HG02678 (cell line): Measurements from ENCODE around the gene PRM3.
A peak's percentile ranks its signal among the peaks of the same experiment; 100 is the strongest.

Source experiments
- ATAC-seq: cut with Tn5 transposase; IDR thresholded peaks from one replicate; pipeline ENCODE4 v1.9.1; 2021; ENCODE audit warnings: mild to moderate bottlenecking, moderate library complexity; ENCODE audit not compliant: unreplicated experiment

Gene PRM3

GRCh38 chr16:11248133-11248532, 25.3 kb downstream of the PRM3 start:
- no peak for ATAC-seq

DNA sequence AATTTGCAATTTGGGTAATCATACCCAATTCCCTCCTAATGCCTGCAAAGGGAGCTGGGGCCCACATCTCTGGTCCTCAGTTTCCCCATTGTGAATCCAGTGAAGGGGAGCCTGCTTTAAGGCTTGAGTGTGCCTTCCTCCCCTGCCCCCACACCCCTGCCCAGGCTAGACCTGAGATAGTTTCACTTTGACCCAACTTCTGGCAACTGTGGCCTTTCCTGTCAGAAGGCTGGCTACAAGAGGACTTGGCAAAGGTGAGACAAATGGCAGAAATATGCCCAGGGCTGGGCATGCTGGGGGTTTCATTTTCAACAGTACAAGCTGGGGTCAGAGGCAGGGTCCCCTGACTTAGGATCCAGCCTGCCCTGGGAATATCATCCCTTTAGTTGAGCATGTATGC, 27.4 kb downstream of the PRM3 start:
- ATAC-seq = no peak

DNA sequence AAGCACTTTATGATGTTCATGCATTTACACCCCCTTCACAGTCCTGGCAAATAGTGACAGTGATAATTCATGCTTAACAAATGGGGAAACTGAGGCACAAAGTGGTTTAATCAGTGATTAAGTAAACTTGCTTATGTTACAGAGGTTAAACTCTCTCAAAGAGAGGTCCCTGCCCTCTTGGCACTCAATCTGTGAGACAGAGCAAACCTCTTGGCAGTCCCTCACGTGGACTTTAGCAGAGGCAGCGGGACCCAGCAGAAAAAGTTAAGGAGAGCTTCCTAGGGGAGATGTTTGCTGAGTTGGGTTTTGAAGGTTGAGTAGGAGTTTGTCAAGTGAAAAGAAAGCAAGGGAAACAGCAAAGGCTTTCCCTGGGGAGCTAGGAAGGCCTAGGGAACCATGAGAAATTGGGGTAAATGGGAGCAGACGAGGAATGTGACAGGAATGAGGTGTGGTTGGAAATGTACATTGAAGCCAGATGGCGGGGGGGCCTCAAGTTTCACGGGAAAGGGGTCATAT, 28.1 kb downstream of the PRM3 start:
- ATAC-seq = no peak

DNA sequence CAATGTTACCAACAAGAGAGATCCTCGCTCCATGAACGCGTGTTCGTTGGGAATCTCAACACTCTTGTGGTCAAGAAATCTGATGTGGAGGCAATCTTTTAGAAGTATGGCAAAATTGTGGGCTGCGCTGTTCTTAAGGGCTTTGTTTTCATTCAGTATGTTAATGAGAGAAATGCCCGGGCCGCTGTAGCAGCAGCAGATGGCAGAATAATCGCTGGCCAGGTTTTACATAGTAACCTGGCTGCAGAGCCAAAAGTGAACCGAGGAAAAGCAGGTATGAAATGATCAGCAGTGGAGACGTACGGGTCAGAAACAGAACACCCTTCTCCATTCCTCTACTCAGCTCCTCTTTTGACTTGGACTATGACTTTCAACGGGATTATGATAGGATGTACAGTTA, 30.8 kb downstream of the PRM3 start:
- ATAC-seq = no peak

- ATAC-seq = no peak
These were observed 31.8 kb downstream of the PRM3 start for GRCh38 chr16:11241480-11242204.

GRCh38 chr16:11240636-11241473, 32.6 kb downstream of the PRM3 start:
- no peak for ATAC-seq

DNA sequence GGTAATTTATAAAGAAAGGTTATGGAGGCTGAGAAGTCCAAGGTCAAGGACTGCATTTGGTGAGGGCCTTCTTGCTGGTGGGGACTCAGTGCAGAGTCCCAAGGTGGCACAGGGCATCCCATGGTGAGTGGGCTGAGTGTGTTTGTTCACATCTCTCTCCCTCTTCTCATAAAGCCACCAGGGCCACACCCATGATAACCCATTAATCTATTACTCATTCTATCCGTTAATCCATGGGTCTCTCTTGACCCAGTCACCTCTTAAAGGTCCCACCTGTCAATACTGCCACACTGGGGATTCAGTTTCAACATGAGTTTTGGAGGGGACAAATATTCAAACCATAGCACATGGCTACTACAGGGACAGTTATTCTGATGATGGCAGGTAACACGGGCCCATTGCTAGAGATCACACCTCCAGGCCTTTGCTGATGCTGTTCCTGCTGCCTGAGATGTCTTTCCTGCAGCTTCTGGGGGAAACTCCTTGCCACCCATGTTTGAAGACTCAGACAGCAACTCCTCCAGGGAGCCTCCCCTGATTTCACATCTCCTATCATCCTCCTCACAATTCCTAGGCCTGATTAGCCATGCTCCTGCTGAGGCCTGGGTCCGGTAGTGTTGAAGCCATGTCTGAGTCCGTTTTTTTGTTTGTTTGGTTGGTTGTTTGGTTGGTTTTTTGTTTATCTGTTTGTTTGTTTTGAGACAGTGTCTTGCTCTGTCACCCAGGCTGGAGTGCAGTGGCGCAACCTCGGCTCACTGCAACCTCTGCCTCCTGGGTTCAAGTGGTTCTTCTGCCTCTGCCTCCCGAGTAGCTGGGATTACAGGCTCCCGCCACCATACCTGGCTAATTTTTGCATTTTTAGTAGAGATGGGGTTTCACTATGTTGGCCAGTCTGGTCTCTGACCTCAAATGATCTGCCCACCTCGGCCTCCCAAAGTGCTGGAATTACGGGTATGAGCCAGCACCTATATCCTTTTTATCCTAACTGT, 33.5 kb downstream of the PRM3 start:
- no peak for ATAC-seq

DNA sequence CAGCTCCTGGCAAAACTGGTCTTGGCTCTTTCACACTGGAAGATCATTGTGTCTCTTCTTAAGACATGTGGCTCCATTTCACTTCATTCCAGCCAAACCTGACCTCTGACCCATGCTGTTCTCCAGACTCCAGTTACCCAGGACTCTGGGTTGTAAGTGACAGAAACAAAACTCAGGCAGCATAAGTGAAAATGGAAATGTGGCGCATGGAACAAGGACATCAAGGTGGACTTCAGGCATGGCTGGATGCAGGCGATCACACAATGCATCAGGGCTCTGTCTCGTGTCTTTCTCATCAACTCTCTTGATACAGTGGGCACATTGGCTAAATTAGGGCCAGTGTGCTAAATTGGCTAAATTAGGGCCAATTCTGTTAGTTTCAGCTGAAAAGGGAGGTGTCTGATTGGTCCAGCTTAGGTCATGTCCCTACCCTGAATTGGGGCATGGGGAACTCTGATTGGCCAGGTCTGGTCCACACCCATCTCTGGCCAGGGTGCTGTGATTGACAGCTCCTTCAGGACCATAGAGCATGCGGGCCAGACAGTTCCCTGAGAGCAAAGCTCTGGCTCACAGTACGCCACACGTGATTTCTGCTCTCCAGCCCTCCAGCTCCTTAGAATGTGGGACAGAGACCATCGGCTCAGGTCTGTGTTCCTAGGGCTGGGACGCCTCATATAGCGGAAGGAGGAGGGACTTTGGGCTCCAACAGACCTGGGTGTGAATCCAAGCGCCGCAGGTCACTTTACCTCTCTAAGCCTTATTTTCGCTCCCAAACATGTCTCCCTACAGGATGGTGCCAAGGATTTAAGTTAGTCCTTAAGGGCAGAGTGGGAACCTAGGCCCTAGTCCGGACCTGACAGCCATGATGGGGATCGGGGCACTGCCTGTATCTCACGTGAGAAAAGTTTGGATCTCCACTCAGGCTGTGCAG, 34.9 kb downstream of the PRM3 start:
- ATAC-seq = no peak

DNA sequence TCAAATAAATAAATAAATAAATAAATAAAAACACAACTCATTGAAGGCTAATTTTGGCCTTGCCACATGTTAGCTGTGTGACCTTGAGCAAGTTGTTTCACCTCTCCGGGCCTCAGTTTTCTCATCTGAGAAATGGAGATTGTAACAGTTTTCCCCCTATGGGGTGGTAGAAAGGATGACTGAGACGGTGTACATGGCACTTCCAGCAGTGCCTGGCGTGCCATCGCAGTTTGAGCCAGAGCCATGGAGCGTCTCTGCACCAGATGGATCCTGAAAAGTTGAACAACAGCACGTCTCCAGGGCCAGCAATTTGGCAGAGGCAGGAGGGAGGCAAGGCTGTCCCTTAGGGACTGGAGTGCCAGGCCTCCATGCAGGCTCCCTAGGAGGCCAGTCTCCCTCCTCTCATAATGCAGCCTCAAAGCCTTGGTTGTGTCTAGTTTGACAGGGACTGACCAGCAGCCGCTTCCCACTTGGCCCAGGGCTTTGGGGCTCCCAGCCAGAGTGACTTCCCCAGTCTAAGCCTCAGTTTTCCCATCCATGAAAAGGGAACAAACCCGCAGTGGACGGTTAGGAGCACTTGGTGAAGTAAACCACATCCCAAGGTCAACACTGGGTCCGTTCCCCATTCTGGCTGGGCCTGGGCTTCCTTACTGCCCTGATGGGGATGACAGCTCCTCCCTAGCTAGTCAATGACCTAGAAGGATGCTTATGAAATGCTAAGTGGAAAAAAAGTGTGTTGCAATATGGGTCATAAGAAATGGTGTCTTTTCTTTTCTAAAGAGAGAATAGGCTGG, 36.8 kb downstream of the PRM3 start:
- ATAC-seq = no peak

DNA sequence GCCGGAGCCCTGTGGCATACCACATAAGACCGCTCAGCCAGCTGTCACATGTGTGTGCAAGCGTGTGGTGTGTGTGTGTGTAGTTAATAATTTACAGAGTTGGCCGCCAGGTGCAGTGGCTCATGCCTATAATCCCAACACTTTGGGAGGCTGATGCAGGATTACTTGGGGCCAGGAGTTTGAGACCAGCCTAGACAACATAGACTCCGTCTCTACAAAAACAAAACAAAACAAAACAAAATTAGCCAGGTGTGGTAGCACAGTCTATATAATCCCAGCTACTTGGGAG, 37.8 kb downstream of the PRM3 start:
- no peak for ATAC-seq

- ATAC-seq = no peak
These were observed 38.3 kb downstream of the PRM3 start for GRCh38 chr16:11234884-11235702.

DNA sequence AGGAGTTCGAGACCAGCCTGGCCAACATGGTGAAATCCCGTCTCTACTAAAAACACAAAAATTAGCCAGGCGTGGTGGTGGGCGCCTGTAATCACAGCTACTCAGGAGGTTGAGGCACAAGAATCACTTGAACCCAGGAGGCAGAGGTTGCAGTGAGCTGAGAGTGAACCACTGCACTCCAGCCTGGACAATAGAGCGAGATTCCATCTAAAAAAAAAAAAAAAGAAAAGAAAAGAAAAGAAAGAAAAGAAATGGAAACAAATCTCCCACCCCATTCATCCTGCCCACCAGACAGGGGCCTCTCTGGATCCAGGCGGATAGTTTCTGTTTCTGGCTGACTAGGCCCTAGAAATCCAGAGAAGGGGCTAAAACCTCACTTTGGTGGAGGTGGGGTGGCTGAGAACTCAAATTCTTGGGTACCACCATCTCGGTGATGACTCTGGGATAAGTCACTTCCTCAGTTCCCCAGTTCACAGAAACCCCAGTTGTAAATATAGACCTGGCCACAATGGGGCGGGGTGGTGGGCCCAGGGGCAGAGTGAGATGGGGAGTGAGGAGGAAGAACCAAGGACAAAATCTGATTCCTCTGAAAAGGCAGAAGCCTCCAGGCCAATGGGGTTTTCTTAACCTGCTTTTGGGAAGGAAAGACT, 39.6 kb downstream of the PRM3 start:
- no peak for ATAC-seq

DNA sequence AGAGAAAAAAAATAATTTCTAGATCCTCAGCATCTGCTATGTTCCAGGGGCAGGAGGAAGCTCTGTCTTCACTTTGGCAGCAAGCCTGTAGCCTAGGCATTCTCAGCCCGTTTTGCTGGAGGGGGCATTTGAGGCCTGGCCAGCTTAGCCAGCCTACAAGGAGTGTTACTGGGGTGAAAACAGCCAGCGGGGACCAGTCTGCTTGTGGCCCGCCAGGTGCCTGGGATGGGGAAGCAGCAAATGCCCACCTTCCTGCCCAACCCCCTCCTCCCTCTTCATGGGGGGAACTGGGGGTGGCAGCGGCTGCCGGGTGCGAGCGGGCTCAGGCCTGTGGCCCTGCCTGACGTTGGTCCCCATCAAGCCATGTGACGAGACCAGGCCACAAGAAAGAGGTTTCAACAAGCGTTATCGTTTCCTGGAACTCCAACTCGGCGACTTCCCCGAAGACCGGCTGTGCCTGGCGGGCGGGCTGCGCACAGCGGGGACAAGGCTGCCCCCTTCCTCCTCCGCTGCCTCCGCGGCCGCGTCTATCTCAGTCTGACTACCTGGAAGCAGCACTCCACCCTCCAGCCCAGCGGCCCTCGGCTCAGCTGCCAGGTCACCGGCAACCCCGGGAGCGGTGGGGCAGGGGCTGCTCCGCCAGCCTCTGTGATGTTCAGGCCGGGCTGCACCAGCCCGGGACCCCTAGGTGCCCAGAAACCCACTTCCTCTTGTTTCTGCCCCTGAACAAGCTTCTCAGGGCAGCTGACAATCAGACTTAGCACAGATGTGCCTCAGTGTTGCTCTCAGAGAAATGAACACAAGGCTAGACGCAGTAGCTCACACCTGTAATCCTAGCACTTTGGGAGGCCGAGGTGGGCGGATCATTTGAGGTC, 40.3 kb downstream of the PRM3 start:
- ATAC-seq = peak; percentile 73

- no peak for ATAC-seq
These were observed 41.1 kb downstream of the PRM3 start for GRCh38 chr16:11232302-11232851.

- no peak for ATAC-seq
These were observed 42.0 kb downstream of the PRM3 start for GRCh38 chr16:11231367-11231970.

- ATAC-seq = no peak
These were observed 43.5 kb downstream of the PRM3 start for GRCh38 chr16:11229906-11230305.
